MM.1S (cell line): ENCODE results near the gene ERFL.

ENCODE experiments used
- DNase-seq: peaks from one replicate; pipeline ENCODE4 v3.0.0-alpha.2; 2015
- H2AFZ ChIP-seq: fragments of 300-600 bp; sonication (generic); 2 replicates; pipeline ENCODE4 v1.6.0; 2016; ENCODE audit warnings: antibody characterized with exemption, low read length
- H3F3A ChIP-seq: fragments of 300-600 bp; sonication (generic); 2 replicates; pipeline ENCODE4 v1.6.1; 2016; ENCODE audit warnings: mild to moderate bottlenecking, antibody characterized with exemption, low read length, moderate library complexity, mixed read lengths; ENCODE audit not compliant: insufficient read depth
- H3K27ac ChIP-seq: fragments of 300-600 bp; sonication (generic); 2 replicates; pipeline ENCODE4 v1.5.1; 2016; ENCODE audit warnings: mild to moderate bottlenecking, low read length
- H3K27me3 ChIP-seq: fragments of 300-600 bp; sonication (generic); replicated peaks from 2 replicates; pipeline ENCODE4 v1.6.0; 2016; ENCODE audit warnings: low read length; ENCODE audit not compliant: insufficient read depth
- H3K36me3 ChIP-seq: fragments of 300-600 bp; sonication (generic); replicated peaks from 2 replicates; pipeline ENCODE4 v1.6.1; 2016; ENCODE audit warnings: mild to moderate bottlenecking, low read length, mixed read lengths; ENCODE audit not compliant: insufficient read depth
- H3K4me1 ChIP-seq: fragments of 300-600 bp; sonication (generic); 2 replicates; pipeline ENCODE4 v1.6.1; 2016; ENCODE audit warnings: low read length, mixed read lengths
- H3K4me2 ChIP-seq: fragments of 300-600 bp; sonication (generic); 2 replicates; pipeline ENCODE4 v1.6.0; 2016; ENCODE audit warnings: low read depth, low read length
- H3K4me3 ChIP-seq: fragments of 300-600 bp; sonication (generic); 2 replicates; pipeline ENCODE4 v1.5.1; 2016; ENCODE audit warnings: low read length, mixed read lengths
- H3K79me2 ChIP-seq: fragments of 300-600 bp; sonication (generic); 2 replicates; pipeline ENCODE4 v1.6.1; 2016; ENCODE audit warnings: mixed run types, low read length, mixed read lengths
- H3K9ac ChIP-seq: fragments of 300-600 bp; sonication (generic); 2 replicates; pipeline ENCODE4 v1.6.1; 2016; ENCODE audit warnings: low read length, mixed read lengths
- H3K9me2 ChIP-seq: fragments of 300-600 bp; sonication (generic); replicated peaks from 2 replicates; pipeline ENCODE4 v1.6.1; 2016; ENCODE audit warnings: mild to moderate bottlenecking, low read length, mixed read lengths; ENCODE audit not compliant: insufficient read depth
- H3K9me3 ChIP-seq: fragments of 300-600 bp; sonication (generic); replicated peaks from 2 replicates; pipeline ENCODE4 v1.6.1; 2016; ENCODE audit warnings: mild to moderate bottlenecking, low read length, mixed read lengths; ENCODE audit not compliant: insufficient read depth
- H4K20me1 ChIP-seq: fragments of 300-600 bp; sonication (generic); 2 replicates; pipeline ENCODE4 v1.6.1; 2016; ENCODE audit warnings: mild to moderate bottlenecking, low read length, moderate library complexity, mixed read lengths; ENCODE audit not compliant: insufficient read depth
- EZH2 ChIP-seq: fragments of 300-600 bp; sonication (generic); optimal IDR thresholded peaks from 2 replicates; pipeline ENCODE3; 2017; ENCODE audit warnings: low read depth, mild to moderate bottlenecking, antibody characterized with exemption, low read length, mixed read lengths
- EZH2phosphoT487 ChIP-seq: fragments of 300-600 bp; sonication (generic); IDR thresholded peaks from 2 replicates; pipeline ENCODE4 v1.6.1; 2018; ENCODE audit warnings: antibody characterized with exemption, low read length
- TF ChIP-seq, protein P1 (sequence below): fragments of 300-600 bp; sonication (generic); IDR thresholded peaks from 2 replicates; pipeline ENCODE4 v1.5.1; 2016; ENCODE audit warnings: antibody characterized with exemption, low read length, mixed read lengths

ERFL gene

GRCh38 chr19:41926763-41927496 lies 1.3 kb downstream of the ERFL start:
- Histone ChIP-seq H3K9me3 (no peaks in the 10 kb centered on the region), H3K79me2 (no peaks in the 10 kb centered on the region), H2AFZ (no peak overlapping the region), H3K36me3 (no peaks in the 10 kb centered on the region), H3F3A (no peaks in the 10 kb centered on the region), H3K4me1 (peaks cover 12% of the 10 kb centered on the region; the same call in 1 of the 2 replicates), H3K4me2 (no peak overlapping the region), H3K4me3 (no peak overlapping the region), H3K27ac (no peak overlapping the region), H4K20me1 (no peaks in the 10 kb centered on the region), H3K9ac (no peak overlapping the region), H3K27me3 (peaks cover 95% of the 10 kb centered on the region), H3K9me2 (no peaks in the 10 kb centered on the region)
- TF ChIP-seq EZH2 (no peak), EZH2phosphoT487 (no peak)
- TF ChIP-seq, protein P1, sequence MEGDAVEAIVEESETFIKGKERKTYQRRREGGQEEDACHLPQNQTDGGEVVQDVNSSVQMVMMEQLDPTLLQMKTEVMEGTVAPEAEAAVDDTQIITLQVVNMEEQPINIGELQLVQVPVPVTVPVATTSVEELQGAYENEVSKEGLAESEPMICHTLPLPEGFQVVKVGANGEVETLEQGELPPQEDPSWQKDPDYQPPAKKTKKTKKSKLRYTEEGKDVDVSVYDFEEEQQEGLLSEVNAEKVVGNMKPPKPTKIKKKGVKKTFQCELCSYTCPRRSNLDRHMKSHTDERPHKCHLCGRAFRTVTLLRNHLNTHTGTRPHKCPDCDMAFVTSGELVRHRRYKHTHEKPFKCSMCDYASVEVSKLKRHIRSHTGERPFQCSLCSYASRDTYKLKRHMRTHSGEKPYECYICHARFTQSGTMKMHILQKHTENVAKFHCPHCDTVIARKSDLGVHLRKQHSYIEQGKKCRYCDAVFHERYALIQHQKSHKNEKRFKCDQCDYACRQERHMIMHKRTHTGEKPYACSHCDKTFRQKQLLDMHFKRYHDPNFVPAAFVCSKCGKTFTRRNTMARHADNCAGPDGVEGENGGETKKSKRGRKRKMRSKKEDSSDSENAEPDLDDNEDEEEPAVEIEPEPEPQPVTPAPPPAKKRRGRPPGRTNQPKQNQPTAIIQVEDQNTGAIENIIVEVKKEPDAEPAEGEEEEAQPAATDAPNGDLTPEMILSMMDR: no peak
- no peak for DNase-seq

DNA sequence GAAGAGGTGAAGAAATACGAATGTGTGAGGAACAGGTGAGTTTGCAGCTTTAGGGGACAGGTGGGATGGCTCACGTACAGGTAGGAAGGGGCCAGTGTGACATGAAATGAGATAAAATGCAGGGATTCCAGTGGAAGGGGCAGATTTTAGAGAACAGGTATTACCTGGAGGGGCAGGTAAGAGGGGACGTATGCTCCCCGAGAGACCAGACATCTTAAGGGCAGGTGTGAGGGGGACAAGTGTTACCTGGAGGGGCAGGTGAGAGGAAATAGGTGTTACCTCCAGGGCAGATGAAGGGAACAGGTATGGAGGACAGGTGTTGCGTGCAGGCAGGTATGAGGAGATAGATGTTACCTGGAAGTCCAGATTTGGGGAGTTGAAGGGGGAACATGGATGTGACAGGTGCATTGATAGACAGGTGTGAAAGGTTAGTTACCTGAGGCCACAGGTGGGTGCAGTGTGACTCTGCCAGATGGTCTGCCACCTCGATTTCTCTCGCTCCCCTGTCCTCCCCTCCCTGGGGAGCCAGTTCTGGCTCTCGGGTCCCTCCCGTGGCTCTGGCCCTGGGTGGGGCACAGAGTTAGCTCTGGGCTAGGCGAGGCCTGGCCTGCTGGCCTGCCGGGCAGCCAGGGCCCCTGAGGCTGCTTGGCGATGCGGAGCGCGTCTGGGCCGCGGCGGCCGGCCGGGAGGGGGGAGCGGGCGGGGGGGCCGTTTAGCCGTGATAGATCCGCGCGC lies 2.1 kb downstream of the ERFL start:
- Histone ChIP-seq H3K27ac (no peak overlapping the region), H3K4me1 (peaks cover 12% of the 10 kb centered on the region; the same call in 1 of the 2 replicates), H3K79me2 (no peaks in the 10 kb centered on the region), H3K9me3 (no peaks in the 10 kb centered on the region), H3K36me3 (no peaks in the 10 kb centered on the region), H3K9ac (no peak overlapping the region), H2AFZ (no peak overlapping the region), H3K4me3 (no peak overlapping the region), H3F3A (no peaks in the 10 kb centered on the region), H4K20me1 (no peaks in the 10 kb centered on the region), H3K27me3 (peaks cover 95% of the 10 kb centered on the region), H3K9me2 (no peaks in the 10 kb centered on the region), H3K4me2 (no peak overlapping the region)
- TF ChIP-seq, protein P1: no peak
- TF ChIP-seq EZH2 (no peak), EZH2phosphoT487 (no peak)
- DNase-seq: no peak

- DNase-seq: no peak
- Histone ChIP-seq H3K9me3 (no peaks in the 10 kb centered on the region), H3K4me3 (no peak overlapping the region), H3K9me2 (no peaks in the 10 kb centered on the region), H3K27ac (no peak overlapping the region), H3K36me3 (no peaks in the 10 kb centered on the region), H4K20me1 (no peaks in the 10 kb centered on the region), H3F3A (no peaks in the 10 kb centered on the region), H3K4me1 (peaks cover 12% of the 10 kb centered on the region; the same call in 1 of the 2 replicates), H2AFZ (no peak overlapping the region), H3K9ac (no peak overlapping the region), H3K79me2 (no peaks in the 10 kb centered on the region), H3K4me2 (no peak overlapping the region), H3K27me3 (peaks cover 95% of the 10 kb centered on the region)
- TF ChIP-seq, protein P1: no peak
- TF ChIP-seq EZH2 (no peak), EZH2phosphoT487 (no peak)
These were observed 2.8 kb downstream of the ERFL start for GRCh38 chr19:41925208-41926003.
